ENCODE data around the gene OR2AE1.

The OR2AE1 gene

DNA sequence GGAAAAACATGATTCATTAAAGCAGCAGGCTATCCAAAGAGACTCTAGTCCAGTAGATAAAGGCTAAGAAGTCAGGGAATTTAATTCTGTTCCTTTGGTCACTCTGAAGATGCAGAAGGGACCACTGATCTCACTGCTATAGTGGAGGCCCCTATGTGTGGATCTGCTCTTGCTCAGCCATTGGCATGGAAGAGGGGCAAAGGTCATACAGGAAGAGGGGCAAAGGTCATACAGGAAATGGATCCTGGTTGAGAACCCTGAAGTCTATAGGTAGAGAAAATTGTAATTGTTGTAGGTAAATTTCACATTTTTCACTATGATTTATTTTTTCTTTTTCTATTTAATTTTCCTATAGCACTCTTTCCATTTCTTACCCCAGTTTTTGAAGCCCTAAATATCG lies 21.6 kb downstream of the OR2AE1 start:
- no peak for DNase-seq

DNA sequence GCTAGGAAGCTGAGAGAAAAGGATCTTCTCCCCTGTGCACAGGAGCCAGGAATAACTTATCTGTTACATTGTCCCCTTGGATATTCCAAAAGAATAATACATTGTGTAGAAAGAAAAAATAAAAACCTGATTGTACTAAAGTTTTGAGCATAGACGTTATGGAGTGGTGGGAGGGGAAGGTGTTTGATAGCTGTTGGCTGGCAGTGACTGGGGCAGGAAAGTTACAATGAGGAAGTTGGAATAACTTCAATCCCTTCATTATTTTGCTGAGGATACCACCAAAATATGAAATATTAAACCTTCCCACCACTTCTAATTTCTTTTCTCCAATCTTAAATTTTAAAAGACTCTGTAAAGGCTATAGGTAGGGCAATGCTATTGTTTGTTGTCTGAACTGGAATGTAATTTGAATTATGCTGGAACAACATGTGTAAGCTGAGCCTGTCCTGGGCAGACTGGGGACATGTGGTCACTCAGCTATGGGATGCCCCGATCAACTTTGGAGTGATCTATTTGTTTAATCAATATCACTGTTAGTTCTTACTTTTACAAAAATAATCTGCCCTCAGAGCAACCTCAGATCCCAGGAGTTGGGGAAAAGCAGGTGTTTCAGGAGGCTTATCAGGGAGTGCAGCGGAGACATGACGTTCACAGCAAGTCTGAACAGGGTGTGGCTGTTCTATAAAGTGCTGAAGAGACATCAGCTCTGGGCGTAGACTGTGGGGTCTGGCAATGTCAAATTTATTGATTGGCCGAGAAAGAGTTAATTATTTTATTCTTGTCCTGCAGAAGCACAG lies 28.2 kb downstream of the OR2AE1 start:
- no peak for DNase-seq

DNA sequence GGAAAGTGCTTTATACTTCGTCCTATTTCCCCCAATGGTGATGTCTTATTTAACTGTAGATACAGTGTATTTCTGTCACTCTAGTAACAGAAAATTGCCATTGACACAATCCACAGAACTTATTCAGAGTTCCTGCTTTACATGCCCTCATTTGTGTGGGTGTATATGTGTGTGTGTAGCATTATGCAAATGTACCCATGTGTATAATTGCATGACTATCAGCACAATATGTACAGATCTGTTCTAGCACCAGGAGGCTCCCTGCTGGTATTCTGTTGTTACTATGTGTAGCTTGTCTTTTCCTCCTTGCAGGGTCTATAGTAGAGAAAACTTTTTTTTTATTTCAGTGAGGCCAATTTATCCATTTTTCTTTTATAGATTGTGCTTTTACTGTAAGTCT lies 32.5 kb downstream of the OR2AE1 start:
- DNase-seq: no peak

DNA sequence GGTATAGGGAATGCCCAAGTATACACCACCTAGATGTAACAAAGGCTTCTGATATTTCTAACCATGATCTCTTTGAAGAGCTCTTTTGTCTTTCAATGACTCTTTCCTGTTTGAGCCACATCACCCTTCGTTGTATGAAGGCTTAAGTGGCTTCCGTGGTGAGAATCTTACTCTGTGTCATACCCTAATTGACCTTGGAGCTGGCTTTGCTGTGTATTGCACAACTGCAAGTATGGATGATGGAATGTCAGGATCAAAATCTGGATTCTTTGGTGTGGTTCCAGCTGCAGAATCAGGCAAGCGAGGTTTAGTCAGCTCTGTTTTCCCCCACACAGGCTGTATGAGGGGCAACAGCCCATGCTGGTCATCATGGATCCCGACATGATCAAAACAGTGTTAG lies 33.0 kb downstream of the OR2AE1 start:
- DNase-seq: no peak

DNA sequence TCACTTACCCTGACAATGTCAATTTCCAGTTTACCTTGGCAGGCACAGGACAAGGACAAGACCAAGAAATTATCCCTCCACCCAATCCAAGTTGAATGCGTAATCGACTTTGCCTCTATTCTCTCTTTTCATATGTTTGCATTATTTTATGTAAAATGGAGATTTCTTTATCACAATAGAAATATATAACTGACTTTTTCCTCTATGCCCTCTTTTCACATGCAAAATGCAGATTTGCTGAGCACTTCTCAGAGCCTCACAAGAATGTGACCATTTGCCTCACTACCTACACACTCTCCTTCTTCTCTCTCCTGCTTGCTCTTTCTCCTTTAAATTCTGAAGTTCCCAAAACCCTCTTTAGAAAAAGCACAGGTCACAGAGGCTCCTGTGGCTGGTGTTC lies 33.9 kb downstream of the OR2AE1 start:
- no peak for DNase-seq

DNA sequence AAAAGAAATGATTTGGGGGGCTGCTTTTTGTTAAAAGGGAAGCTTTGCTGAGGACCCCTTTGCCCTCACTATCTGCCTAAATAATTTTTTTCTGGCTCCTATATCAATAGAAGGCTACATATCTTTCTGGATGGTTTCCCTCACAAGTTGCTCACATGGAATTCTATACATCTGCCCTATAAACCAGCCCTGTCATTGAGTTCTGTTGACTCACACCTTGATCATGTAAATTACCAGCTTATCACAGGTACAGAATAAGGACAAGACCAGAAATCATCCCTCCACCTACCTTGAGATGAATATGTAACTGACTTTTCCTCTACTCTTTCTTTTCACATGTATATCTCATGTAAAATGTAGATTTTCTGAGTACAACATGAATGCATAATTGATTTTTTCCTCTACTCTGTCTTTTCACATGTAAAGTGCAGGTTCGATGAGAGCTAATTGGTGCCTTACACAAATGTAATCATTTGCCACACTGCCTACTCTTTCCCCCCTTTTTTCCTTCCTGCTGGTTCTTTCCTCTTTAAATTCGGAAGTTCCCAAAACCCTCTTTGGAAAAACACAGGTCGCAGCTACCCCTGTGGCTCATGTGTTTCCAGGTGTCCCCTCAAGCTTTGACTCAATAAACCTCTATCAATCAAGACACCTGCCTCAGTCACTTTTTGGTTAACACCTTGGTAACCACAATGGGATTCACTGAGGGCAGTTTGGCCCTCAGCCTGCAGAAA lies 36.5 kb downstream of the OR2AE1 start:
- DNase-seq: no peak

DNA sequence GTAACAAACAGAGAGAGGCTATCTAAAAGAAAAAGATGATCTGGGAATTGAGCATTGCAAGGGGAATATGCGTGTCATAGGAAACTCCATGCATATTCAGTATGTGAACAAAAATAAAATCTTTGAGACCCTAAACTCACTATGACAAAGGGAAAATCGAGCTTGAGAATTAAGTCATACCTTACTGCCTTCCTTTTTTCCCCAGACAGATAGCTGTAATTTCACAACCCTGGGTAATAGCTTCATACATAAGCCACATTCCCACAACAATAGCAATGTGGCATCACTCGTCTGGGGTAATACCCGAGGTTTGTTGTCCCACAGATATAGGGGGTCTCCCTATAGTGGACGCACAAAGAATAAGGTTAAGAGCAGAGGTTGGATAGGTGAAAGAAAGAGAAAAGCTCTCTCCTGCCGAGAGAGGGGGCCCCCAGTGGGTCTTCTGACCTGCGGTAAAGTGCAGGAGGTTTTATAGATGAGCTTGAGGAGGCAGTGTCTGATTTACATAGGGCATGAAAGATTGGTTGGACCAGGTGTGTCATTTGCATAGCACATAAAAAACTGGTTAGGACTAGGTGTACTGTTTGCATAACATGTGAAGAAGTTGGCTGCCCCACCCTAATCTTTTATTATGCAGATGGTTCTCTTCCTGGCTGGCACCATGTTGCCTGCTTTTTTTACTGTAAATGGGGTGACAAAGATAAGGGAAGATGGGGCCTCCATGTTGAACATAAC lies 37.4 kb downstream of the OR2AE1 start:
- DNase-seq: no peak

DNA sequence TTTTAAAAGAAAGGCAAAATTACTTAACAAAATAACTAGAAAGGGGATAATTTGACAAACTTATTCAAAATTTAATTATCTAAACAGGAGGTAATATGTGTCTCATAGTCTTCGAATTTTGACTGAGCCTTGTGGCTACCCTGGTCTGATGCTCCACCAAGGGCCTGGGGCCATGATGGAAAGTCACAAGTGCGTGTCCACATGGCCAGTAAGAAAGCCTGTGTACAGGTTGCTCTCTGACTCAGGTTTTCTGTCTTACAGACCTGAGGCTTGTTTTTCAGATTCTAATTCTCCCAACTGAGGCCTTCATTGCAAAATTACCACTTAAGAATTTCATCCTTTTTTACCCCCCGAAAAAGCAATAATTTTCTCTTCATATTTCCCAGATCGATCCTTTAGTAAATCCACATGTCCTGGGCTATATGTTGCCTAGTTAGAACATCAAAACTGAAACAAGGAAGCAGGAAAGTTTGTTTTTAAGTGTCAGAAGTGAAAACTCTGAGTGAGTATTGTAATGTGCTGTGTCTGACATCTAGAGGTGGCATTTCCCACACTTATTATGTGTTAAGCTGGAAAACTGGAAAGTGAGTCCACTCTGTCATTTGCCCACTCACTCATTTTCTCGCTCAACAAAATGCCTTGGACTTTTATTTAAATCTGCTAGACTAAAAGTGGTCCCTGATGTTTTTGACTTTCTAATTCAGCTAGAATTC lies 39.0 kb downstream of the OR2AE1 start:
- peak; percentile 10 for DNase-seq

DNA sequence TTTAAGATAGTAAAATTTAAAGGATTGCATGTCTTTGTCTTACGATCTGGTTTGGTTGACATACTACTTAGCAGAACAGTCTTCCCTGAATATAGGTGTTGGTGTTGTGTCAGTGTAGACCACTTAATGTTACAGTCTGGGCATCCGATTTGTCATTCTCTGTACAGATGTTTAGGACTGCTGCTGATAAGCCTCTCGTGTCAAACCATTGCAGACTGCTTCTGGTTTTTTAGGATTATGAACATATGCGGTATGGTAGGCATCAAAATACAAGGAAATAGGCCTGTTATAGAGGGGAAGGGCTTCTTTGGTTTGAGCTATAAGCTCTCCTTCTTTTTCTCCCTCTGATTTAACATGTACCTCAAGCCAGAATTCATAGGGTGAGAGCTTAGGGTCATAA lies 41.6 kb downstream of the OR2AE1 start:
- no peak for DNase-seq

DNA sequence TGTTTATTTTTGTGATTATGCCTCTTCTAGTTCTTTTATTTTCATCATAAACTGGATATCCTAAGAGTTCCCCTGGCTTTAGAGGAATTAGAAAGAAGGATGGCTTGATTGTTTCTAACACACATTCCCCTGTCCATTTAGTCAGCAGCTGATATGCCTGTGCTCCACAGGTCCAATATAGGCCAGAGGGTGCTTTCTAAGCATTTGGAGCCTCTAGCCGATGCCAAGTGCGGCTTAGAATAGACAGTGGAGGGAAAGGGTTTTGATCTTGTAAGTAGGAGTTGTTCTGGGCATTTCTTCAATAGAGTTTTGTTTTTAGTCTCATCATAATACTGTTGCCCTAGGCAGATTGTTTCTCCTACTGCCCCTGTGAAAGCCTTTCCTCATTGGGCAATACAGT lies 42.5 kb downstream of the OR2AE1 start:
- DNase-seq: no peak

DNA sequence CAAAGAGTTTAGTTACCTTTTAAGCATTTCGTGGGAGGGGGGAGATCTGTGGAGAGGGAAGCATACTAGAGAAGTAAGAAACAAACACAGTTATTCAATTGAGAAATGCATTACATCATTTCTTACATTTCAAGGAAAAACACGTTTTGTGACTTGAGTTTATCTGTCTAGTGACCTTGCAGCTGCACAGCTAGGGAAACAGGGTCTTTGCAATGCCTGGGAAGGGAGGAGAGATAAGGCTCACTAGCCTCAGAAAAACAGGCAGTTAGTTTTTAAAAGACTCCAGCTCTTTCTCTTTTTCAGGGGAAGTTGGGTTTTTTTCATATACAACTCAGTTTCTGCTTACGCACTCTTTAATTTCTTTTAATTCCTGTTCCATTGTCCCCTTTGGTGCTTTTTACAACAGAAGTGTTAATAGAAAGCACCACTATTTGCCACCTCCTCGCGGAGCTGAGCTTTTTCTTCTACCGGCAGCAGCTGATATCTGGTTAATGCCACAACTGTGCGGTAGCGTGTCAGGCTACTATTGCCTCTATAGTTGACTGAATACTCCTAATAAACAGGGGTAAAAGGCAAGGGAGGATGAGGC lies 43.5 kb downstream of the OR2AE1 start:
- no peak for DNase-seq

DNA sequence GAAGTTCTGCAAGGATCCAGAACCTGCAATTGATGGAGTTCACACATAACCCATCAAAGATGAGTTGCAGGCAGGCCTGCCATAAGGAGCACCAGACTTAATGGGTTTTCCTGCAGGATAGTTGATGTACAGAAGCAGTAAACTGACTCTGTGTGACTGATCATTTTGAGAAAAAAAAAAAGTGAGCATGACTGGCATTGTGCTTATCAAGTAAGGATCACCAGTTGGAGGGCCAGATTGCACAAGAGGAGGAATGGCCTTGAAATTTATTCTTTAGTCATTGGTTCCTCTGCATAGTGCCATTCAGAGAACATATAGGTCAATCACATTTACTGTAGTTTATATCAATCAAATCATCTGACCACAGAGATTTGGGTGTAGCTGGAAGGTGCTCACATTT lies 45.2 kb downstream of the OR2AE1 start:
- DNase-seq: no peak

DNA sequence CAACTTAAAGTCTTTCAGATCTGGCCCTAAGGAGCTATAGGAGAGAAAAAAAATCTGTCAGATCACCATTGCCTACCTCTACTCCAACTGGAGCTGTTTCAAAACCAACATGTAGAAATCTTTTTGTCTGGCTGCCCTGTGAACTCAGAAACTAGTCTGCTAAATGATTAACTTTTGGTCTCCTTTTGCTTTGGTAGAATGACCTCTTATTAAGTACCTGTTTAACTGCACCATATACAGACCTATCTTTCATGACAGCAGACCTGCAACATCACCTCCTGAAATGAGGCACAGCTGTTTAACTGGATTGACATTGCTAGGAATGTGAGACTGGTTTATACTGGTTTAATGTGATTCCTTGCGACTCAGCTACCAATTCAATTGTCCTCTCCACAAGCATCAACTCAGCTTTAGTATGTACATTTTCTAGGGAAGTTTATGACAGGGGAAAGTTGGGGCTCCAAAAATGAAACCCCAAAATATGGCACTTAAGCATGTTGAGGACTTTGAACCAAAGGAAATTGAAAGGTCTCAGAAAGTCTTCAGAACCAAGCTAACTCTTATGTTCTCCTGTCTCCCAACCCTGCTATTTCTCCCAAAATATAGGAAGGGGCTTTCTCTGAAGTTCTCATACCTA lies 47.2 kb downstream of the OR2AE1 start:
- no peak for DNase-seq

DNA sequence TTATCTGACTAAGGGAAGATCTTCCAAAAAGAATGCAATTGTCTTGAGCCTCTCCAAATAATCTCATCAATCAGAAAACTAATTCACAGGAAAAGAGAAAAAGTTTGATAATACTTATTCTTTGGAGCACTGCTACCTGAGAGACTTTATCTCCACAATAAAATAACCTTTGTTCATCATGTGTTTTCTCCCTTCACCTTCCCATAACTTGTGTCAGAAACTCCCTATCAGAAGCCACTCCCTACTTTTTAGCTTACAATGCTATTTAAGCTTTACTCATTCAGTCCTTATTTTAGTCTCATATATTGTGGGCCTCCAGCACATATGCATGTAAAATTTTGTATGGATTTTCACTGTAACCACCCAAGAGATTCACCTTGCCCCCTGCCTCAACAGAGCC lies 48.0 kb downstream of the OR2AE1 start:
- no peak for DNase-seq

DNA sequence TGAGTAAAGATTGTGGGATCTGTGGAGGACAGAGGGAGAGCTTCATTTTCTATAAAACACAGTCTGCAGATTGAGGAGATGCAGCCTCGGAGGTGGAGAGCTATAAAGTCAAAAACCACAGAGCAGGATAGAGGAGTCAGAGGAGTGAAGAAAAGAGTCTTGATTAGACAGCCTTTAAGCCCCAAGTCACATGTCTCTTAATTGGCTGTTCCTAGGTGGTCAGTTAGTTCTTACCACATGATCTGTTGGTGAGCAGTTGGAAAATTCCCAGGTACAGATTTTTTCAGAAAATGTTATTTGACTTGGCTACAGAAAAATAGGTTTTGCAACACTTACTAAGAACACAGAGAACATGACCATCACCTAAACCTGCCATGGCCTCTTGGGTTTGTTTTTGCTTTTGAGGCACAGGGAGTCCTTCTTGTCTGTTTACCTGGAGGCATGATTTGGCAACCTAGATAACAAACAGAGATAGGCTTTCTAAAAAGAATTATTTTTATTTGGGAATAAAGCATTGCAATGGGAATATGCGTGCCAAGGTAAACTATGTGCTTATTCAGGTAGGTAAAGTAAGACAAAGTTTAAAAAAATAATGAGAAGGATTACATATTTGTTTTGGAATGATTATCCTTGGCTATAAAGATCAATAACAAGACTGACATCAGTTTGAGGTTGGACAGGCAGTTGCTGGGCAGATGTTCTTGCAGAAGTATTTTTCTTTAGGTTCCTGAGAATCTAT lies 49.6 kb downstream of the OR2AE1 start:
- no peak for DNase-seq

Measured in RPMI8226 (cell line).